HG03108 (cell line): ENCODE results near the gene PVALEF.

Experiments used
- ATAC-seq: cut with Tn5 transposase; IDR thresholded peaks from one replicate; pipeline ENCODE4 v1.9.1; 2021; ENCODE audit warnings: moderate library complexity; ENCODE audit not compliant: unreplicated experiment

The PVALEF gene

DNA sequence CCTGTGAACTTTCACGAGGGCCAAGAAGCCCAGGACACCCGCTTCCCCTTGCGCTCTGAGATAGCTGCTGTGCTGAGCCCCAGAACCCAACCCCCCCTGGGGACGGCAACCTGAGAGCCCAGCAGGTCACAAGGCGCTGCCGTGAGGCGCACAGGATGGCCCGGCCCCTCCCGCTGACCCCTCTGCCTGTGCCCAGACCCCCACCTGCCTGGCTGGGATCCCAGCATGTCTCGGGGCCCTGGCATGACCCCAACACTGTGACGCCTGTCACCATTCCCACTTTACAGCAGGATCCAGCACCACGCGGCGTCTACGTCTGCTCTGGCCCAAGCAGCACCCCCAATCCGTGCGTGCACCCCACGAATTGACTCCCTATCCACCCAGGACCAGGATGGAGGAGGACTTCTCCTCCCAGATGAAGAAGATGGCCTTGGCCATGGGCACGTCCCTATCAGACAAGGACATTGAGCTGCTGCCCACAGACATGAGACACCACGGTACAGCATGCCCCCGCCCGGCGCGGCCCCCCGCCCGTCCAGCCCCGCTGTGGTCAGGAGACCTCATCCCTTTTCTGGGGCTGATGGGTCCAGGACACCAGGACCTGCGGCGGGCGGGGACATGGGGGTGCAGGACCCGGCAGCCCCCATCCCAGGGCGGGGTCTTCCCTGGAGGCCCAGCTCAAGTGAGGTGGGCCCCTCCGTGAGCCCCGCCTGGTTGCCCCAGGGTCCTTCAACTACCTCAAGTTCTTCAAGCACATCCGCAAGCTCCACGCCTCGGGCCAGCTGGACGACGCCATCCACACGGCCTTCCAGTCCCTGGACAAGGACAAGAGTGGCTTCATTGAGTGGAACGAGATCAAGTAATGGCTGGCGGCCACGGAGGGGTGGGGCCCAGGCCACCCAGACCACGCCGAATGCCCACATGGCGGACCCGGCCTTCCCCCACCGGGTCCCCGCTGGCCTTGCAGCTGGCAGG, 15.8 kb downstream of the PVALEF start:
- ATAC-seq, result no peak

DNA sequence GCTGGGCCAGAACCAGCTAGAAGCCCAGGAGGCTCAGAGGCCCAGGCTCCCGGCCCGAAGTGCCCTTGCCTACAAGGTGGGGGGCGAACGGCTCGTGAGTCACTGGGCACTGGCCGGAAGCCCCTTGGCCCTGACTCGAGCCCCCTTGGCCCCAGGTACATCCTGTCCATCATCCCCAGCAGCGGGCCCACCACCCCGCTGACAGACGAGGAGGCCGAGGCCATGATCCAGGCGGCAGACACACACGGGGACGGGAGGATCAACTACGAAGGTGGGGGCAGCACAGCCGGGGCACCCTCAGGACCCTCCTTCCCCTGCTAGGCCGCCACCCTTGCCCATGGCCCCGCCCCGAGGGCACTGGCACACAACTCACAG, 16.5 kb downstream of the PVALEF start:
- no peak for ATAC-seq

DNA sequence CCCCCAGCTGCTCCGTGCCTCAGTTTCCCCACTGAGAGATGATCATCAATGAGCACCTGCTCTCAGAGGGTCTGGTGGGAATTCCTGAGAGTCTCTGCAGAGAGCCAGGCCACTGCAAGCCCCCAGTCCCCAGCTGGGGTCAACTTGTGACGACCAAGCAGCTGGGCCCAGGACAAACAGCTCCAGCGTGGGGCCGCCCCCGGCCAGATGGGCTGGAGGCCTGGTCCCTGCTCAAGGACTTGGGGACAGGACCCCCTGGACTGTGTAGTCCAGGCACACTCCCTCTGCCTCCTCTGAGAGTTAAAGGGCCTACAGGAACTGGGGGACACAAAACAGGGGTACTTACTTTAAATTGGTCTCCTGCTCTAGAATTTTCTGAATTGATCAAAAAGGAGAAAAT, 17.3 kb downstream of the PVALEF start:
- no peak for ATAC-seq

DNA sequence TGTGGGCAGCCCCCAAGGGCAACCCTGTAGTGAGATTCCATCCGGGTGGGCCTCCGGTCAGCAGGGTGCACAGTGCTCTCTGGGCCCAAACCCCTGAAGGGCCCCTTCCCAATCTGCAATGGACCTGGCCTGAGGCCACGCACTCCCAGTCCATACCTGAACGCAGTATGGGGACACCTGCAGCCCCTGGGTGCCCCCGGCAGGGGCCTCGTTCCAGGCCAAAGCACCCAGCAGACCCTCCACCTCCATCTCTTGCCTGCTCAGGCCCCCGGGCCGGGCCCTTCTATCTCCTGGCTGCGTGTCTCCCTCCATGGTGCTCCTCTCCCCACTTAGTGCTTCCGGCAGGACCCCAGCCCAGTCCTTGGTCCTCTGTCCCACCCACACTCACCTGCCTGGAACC, 18.0 kb downstream of the PVALEF start:
- no peak for ATAC-seq

DNA sequence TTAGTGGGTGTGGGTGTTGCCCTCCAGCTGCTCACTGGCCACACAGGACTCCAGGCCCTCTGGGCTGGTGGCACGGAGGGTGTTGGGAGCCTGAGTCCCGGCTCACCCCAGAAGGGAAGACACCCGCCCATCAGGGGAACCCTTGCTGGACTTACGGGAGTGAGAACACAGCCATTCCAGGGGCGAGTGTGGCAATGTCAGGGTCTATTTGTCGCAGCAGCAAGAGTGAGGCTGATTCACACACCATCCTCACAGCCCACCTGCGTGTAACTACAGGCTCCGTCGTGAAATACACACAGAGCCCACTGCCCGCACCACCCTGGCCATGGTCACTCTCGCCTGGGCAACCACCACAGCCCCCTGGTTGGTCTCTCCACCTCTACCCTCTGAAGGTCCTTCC, 18.5 kb downstream of the PVALEF start:
- ATAC-seq, result no peak

DNA sequence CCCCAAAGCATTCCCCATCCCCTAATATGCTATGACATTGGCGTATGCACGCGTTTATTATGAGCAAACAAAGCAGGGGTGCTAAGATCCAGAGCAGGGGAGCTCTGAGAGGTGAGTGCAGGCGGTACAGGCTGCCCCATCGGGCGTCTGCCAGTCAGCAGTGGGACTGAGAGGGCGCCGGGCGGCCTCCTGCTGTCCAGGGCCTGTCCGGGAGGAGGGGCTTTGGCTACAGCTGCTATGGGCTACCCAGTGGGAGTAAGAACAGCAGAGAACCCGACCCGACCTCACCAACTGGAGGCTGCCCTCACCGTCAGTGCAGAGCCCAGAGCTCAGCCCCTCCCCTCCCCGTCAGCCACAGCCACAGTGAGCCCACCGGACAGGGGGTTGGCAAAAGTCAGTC, 19.2 kb downstream of the PVALEF start:
- no peak for ATAC-seq

DNA sequence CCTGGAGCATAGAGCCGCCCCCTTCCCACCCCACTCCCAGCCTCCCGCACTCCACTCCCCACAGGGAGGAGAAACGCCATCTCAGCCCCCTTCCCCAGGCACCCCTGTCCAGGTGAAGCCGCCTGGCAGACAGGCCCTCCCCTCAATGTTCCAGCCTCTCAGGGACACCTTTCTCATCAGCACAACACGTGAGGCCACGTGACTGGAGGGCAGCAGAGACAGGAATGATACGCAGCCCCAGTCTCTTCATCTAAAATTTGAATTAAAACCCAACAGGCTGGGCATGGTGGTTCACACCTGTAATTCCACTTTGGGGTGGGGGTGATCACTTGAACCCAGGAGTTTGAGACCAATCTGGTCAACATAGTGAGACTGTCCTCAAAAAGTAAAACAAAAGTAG, 20.9 kb downstream of the PVALEF start:
- ATAC-seq, result no peak

DNA sequence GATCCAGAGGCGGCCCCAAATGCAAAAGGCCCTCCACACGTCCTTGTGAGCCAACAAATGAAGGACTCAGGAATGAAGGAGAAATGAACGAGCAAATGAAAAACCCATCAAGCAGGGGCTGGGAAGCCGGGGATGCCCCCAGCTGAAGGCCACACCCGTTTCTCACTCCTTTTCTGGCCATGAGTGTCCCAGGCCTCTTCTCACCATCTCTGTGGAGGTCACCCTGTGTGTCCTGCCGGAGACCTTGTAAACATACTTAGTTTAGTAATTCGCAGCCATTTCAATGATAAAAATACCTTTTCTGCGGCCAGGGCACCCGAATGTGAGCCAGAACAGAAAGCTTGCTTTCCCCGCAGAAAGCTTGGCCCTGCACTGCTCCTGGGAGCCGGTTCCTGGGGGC, 21.8 kb downstream of the PVALEF start:
- ATAC-seq, result no peak

DNA sequence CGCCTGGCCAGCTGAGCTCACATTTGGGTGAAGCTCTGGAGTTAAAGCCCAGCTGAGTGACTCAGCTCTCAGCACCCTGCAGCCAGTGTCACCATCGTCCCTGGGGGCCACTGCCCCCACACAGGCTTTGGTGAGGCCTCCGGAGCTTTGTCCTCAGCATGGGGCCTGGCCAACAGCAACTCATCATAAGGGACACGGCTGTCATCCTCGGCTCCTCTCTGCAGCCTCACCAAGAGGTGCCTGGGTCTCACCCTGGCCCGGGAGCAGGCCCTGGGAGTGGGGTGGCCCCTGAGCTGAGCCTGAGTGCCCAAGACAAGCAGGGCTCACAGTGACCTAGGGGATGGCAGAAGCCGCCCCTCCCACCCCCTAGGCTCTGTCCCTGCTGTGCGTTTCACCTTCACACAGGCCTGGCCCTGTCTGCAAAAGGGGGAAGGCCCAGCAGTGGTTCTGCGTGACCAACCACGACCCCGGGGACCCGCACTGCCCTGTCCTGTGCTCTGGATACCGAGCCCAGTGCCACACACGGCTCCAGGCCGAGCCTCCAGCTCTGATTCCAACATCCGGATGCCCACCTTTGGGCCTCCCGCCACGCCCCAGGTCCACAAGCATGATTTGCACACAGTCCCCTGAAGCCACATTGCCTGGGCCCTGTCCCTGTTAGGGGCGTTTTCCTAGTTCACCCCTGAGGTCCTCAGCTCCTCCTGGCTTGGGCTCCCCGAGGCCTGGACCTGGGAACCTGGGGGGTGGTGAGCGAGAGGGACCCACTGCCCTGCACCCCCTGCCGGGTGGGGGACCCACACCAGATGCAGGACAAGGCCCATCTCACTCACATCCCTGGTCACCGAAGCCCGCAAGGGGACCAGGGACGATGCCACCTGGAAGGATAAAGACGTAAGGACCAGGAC, 22.5 kb downstream of the PVALEF start:
- no peak for ATAC-seq

DNA sequence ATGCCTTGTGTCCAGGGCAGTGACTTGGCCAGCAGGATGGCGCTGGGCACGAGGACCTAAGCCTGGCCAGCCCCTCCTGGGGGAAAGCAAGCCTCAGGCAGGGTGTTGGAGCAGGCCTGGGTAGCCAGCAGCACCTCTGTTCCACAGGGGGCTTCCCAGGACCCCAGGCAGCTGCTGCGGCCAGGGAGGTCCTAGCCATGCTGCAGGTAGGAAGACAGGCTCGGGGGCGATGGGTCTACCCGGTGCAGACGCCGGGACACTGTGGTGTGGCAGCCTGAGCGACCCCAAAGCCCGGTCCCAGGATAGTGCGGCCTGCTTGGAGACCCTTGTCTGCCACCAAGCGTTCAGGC, 23.2 kb downstream of the PVALEF start:
- no peak for ATAC-seq

DNA sequence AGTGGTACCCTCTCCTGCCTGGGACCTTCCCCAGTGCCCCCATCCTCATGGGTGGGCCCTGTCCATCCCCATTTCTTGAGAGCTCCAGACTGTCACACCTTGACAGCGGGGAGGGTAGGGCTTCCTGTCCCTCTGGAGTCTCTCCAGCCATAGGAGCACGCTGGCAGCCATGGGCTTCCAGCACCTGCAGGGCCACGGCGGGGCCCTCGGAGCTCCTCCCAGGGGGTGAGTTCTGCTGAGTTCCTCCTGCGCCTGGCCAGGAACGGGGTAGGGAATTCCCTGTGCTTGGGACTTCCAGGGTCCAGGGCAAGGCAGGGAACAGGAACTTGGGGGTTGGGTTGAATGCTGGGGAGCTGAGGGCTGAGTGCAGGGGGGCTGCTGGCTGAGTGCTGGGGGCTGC, 23.7 kb downstream of the PVALEF start:
- no peak for ATAC-seq

DNA sequence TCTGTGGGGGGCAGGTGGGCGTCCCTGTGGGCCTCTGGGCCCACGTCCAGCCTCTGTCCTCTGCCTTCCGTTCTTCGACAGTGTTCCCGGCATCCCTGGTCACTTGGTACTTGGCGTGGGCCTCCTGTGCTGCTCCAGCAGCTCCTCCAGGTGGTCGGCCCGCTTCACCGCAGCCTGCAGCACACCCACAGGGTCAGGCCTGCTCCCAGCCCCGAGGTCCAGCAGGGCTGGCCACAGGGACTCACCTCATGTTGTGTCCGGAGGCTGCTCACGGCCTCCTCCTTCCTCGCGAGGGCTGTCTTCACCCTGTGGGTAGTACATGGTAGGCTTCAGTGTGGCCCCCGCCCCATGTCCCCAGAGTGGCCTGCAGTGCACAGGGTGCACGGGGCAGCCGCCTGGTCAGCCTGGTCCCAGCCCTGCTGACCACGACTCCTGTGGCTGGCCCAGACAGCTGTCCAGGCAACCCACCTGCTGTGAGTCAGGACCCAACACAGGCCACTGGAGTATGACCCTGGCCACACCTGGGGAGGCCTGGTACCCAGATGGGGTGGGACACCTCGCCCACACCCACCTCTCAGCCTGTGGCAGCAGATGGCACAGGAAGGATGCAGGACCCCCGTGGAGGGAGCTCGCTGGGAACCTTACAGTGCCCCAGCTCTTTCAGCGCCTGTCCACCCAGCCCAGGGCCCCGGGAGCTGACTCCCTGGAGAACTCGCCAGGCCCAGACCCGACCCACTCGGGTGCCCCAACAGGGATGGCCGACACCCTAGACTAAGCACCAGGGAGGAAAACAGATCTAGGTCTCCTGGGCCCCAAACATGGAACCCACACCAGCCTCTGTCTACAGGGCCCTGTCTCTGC, 24.6 kb downstream of the PVALEF start:
- ATAC-seq, result no peak

DNA sequence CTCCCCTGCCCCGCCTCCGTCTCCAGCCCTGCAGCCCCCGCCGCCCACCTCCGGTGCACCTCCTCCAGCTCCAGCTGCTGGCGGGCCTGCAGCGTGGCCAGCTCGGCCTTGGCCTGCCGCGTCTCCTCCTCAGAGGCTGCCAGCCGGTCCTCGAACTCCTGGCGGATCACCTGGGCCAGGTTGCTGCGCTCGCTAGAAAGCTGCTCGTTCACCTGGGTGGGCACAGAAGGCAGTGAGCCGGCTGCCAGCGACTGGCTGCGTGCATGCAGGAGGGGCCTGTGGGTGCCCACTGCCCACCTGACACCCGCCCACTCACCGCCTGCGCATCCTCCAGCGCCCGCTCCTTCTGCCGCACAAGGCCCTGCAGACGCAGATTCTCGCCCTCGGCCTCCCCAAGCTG, 25.3 kb downstream of the PVALEF start:
- ATAC-seq, result no peak

DNA sequence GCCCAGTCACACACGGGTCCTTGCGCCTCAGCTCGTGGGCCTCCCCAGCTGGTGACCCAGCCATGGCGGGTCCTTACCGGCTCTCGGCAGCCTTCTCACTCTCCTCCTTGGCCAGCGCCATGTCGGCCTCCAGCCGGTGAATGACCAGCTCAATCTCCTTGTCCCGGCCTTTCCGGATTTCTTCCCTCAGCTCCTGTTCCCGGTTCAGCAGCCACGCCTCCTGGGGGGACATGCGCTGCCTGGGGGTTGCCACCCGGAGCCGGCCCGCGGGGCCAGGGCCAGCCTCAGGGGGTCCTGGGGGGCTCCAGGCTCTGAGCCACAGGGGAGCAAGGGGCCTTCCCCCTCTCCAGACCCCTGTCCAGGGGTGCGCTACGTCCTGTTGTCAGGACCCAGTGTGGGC, 25.8 kb downstream of the PVALEF start:
- ATAC-seq, result no peak

DNA sequence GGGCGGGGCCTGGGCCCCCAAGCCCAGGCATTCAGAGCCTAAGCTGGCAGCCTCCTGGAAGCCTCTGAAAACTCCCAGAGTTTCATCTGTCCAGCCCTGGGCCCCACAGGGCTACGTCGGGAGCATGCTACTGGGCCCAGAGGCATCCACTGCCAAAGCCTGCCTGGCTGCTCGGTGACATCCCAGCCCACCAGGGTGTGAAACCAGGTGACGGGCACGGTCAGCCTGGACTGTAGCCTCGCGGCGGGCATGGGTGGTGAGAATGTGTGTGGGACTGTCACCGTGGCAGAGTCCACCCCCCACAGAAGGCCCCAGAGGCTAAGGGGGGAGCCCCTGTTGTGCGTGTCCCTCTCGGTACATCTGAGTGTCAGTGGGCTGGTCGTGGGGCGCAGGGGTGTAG, 26.3 kb downstream of the PVALEF start:
- no peak for ATAC-seq

DNA sequence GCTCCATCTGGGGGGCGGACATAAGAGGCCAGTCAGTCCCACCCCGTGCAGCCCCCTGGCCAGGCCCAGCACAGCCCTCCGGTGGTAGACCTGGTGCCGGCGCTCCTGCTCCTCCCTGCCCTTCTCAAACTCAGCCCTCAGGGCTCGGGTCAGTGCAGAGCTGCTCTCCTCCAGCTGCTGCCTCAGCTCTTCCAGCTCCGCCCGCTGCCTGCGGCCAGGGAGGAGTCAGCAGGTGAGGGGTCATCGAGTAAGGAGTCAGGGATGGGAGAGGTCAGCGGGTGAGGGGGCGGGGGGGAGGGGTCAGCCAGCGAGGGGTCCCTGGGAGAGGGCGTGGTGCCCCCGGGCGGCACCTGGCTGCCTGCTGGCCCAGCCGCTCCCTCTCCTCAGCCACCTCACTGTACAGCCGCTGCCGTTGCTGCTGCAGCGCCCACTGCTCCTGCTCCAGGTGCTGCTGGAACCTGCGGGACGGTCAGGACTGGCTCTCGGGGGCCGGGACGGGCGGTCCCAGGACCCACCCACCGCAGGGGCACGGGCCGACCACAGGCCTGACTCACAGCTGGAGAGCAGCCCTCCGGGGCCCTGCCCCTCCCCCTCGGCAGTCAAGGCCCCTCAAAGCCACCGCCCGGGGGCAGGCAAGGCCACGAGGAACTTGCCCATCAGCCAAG, 27.2 kb downstream of the PVALEF start:
- no peak for ATAC-seq

DNA sequence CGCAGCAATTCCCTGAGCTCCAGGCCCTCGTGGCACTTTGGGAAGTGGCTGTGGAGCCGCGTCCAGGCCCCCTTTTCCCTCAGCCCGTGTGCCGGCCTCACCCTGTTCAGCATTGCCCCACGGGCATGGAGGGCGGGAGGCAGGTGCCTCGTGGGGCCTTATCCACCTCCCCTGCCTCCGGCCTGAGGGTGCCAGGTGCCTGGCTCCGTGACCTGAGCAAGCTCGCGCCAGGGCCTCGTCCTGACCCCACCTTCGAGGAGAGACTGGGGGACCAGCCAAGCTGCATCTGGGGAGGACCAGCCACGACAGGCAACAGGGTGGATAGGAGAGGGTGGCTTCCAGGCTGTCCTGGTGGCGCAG, 27.7 kb downstream of the PVALEF start:
- no peak for ATAC-seq

DNA sequence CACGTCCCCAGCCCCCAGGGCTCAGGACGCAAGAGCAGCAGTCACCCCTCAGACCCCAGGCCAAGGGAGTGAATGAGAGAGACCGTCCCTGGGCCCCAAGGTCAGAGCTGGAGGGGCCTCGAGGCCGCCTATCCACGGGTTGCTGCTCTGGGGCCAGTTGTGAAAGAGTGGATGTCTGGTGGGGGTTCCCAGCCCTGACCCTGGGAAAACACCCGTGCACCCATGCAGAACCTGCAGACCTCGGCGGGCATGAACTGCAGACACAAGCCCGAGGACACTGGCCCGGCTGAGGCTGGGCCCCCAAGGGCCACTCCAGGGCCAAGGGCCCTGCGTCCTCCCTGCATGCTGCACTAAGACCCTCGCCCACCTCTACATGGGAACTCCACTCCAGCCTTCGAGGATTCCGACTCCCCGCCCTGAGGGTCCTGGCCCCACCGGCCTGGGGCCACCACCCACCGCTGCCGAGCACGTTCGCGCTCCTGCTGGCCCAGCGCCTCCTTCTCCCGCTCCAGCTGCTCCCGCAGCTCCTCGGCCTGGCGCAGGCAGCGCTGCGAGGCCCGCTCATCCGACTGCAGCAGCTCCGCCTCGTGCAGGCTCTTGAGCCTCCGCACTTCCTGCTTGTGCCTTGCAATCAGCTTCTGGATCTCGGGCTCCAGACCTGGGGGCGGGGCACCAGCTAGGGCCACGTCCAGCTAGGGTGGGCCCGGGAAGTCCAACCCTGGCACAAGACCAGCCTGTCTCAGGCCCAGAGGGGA, 28.3 kb downstream of the PVALEF start:
- ATAC-seq, result no peak

DNA sequence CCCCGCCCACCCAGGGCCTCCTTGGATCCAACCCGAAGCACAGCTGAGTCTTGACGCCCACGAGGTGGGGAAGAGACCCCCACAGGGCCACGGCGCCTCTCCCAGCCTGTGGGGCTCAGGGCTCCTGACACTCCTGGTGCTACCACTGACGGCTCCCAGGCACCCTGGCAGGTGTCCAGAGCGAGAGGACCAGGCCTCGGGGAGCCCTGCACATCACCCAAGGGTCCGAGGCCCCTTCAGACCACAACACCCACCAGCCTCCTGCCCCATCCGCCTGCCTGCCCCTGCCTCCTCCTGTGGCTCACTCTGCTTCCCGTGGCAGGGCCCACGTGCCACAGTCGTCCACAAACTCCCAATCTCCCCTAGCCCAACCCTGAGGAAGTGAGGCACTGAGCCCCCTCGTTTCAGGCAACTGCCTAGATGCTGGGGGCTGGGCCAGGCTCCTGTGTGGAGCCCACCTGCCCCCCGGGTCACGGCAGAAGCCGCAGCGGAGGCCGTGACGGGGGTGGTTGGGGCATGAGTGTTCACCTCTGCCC, 29.0 kb downstream of the PVALEF start:
- no peak for ATAC-seq
